D721Med (cell line): ENCODE data around the gene MRPL3.

Source experiments
- DNase-seq: peaks from one replicate; pipeline ENCODE4 v3.0.0; 2011; ENCODE audit warnings: low spot score; ENCODE audit not compliant: insufficient read length
- FAIRE-seq: peaks from 2 replicates; lab custom pipeline; 2011; peaks lifted over from hg19 to GRCh38; lab: Jason Lieb, UNC
- TF ChIP-seq, protein P1 (sequence below): IDR thresholded peaks from 2 replicates; pipeline ENCODE4 v1.5.1; 2012; ENCODE audit warnings: mild to moderate bottlenecking, control low read depth; ENCODE audit not compliant: insufficient read depth; ENCODE audit errors: missing control alignments

The MRPL3 gene

GRCh38 chr3:131454501-131454900 is 48.3 kb downstream of the MRPL3 start:
- TF ChIP-seq, protein P1, sequence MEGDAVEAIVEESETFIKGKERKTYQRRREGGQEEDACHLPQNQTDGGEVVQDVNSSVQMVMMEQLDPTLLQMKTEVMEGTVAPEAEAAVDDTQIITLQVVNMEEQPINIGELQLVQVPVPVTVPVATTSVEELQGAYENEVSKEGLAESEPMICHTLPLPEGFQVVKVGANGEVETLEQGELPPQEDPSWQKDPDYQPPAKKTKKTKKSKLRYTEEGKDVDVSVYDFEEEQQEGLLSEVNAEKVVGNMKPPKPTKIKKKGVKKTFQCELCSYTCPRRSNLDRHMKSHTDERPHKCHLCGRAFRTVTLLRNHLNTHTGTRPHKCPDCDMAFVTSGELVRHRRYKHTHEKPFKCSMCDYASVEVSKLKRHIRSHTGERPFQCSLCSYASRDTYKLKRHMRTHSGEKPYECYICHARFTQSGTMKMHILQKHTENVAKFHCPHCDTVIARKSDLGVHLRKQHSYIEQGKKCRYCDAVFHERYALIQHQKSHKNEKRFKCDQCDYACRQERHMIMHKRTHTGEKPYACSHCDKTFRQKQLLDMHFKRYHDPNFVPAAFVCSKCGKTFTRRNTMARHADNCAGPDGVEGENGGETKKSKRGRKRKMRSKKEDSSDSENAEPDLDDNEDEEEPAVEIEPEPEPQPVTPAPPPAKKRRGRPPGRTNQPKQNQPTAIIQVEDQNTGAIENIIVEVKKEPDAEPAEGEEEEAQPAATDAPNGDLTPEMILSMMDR: no peak
- DNase-seq: no peak
- no peak for FAIRE-seq

DNA sequence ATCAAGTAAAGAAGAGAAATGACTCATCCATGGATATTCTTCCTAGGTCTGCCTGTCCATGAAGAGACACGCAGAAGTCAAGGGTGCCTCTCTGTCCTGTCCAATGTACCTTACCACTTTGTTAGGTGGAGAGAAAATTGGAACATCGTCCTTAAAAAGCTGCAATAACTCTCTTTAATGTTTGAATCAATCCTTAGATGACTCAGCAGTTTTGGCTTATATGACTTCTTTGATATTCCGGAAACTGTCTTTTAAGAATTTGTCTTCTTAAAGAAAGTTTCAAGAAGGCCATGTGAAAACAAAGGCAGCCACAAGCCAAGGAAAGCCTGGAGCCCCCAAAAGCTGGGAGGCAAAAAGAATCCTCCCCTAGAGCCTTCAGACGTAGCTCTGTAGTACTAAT is 49.2 kb downstream of the MRPL3 start:
- TF ChIP-seq, protein P1: no peak
- DNase-seq (no peak), FAIRE-seq (no peak)

DNA sequence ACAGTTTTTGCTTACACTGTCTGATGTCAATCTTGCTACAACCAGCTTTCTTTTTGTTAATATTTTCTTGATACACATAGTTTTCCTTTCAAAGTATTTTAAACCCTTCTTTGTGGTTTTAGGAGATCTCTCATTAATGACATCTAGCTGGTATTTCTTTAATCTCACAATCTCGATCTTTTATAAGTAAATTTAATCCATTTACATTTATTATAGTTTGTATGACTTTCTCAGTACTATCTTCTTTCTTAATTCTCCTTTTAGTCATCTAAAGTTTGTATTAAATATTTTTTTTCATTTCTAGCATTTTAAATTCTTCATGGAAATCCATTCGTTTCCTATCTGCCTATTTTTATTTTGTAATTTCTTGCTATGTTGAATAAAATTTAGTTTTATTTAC is 55.4 kb downstream of the MRPL3 start:
- FAIRE-seq (no peak), DNase-seq (no peak)
- TF ChIP-seq, protein P1: no peak

DNA sequence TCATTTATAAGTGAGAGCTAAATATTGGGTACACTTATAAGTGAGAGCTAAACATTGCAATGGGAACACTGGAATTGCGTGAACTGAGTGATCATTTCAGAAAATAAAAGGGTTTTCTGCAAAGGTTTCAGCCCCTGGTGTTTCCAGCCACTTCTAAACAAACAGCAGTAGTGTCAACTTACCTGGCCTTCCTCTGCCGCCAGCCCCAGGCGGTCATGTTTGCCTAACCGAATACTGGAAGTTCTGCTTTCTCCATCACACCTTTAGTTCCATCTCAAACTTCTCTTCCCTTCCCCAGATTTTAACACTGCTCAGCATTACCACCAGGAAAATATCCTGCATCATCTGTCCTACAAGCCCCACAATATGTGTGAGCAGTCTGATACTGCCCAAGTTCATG is 58.6 kb downstream of the MRPL3 start:
- FAIRE-seq (no peak), DNase-seq (no peak)
- TF ChIP-seq, protein P1: no peak

DNA sequence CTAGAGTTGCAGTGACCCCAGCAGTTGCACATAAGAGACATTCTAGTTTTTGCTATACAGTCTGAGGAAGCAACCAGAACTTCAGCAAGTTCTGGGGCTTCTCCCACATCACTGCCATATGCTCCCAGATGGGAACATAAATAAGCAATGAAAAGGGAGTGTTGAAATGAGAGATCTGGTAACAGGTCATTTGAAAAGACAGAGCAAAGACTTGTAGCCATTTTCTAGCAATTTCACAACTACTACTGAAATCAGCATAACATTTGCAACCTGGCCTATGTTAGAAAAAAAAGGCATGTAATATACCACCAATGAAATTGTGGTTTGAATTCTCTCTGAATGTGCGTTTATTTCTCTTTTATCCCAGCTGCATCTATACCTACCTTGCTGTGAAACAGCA is 63.7 kb downstream of the MRPL3 start:
- TF ChIP-seq, protein P1: no peak
- FAIRE-seq: no peak
- no peak for DNase-seq

DNA sequence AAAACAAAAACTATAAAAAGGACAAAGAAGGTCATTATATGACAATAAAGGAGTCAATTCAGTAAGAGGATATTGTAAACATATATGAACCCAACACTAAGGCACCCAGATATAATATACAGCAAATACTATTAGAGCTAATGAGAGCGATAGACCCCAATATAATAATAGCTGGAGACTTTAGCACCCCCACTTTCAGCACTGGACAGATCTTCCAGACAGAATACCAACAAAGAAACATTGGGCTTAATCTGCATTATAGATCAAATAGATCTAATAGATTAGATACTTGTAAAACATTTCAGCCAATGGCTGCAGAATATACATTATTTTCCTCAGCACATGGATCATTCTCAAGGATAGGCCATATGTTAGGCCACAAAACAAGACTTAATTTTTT is 67.8 kb downstream of the MRPL3 start:
- FAIRE-seq: no peak
- no peak for DNase-seq
- TF ChIP-seq, protein P1: no peak

DNA sequence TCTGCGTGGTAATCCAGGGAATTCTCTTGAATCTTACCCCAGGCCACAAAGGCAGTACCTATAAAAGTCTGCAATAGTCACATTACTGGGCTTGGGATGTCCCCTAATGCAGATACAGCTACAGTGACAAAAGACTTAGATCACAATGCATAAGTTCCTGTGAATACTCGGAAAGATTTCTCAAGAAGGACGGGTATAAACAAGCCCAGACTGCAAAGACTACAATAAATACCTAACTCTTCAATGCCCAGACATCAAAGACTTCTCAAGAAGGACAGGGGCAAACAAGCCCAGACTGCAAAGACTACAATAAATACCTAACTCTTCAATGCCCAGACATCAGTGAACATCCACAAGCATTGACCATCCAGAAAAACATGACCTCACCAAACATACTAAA is 70.3 kb downstream of the MRPL3 start:
- no peak for DNase-seq

More for the DNA sequence above, 70.3 kb downstream of the MRPL3 start:
- TF ChIP-seq, protein P1: no peak
- no peak for FAIRE-seq
